ENCODE data around the gene SNX24.
"Not testable (repeated sequence)": the region's sequence is repeated elsewhere in the genome, so short reads cannot be mapped to it uniquely, and the experiment has no call there.

GRCh38 chr5:122968056-122968455, 122.6 kb downstream of the SNX24 start:
- not testable (repeated sequence) for TF ChIP-seq CTCF, POLR2A (IDR thresholded peaks at IDR 0.05)
